ENCODE results near the gene ITPKA.

DNA sequence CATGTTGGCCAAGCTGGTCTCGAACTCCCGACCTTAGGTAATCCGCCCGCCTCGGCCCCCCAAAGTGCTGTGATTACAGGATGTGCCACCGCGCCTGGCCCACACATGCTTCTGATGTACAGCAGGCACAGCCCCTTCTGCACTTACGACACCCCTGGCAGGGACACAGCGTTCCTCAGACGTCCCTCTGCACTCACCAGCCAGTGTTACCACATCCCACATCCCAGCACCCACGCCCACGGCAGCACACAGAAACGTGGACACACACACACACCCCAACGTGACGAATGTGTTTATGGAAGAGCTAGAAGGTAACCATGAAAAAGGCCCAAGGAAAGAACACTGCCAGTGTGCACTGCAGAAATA lies 51.0 kb downstream of the ITPKA start:
- TF ChIP-seq EZH2 (IDR thresholded peaks at IDR 0.05; ENCODE audit: insufficient read depth, poor library complexity, severe bottlenecking) (no peak), EZH2phosphoT487 (IDR thresholded peaks at IDR 0.05; ENCODE audit: insufficient read depth, low read depth) (no peak)
